Thyroid gland (tissue), 4 donors: Measurements from ENCODE around the gene HBA1. TPM values are rescaled to one million over a fixed set of nuclear protein-coding genes. Genes with fewer than 3 reads are reported as not detected.
"Not testable (repeated sequence)": the region's sequence is repeated elsewhere in the genome, so short reads cannot be mapped to it uniquely, and the experiment has no call there.

Experiments
- DNase-seq, 2 donors: peaks; one replicate each; pipeline ENCODE4 v3.0.0-alpha.2; 2019
- H3K27ac ChIP-seq, 3 donors: fragments of 200-600 bp; sonication (generic); 1 replicate in 2 of 3; 2 replicates in 1 of 3; pipeline ENCODE4 v1.5.1; 2016 to 2019; ENCODE audit warnings: mild to moderate bottlenecking in 1 of 3, moderate library complexity in 1 of 3
- H3K27me3 ChIP-seq: fragments of 200-600 bp; sonication (generic); one replicate; pipeline ENCODE4 v1.5.1; 2019
- H3K36me3 ChIP-seq, 2 donors: fragments of 200-600 bp; sonication (generic); one replicate each; pipeline ENCODE4 v1.5.1; 2016 to 2019
- H3K4me1 ChIP-seq, 2 donors: fragments of 200-600 bp; sonication (generic); one replicate each; pipeline ENCODE4 v1.5.1; 2017 to 2019
- H3K4me3 ChIP-seq, 3 donors: fragments of 200-600 bp; sonication (generic); replicated peaks in 1 of 3; 1 replicate in 2 of 3; 2 replicates in 1 of 3; pipeline ENCODE4 v1.5.1; 2016; ENCODE audit warnings: mild to moderate bottlenecking in 1 of 3
- H3K9me3 ChIP-seq: fragments of 200-600 bp; sonication (generic); one replicate; pipeline ENCODE4 v1.5.1; 2017
- POLR2A ChIP-seq, 2 donors: fragments of 450-650 bp; IDR thresholded peaks; one replicate each; pipeline ENCODE4 v1.6.1; 2017; ENCODE audit warnings: antibody characterized with exemption in 2 of 2, mild to moderate bottlenecking in 2 of 2, moderate library complexity in 1 of 2
- WGBS, 2 donors: methylation state at CpG; one replicate each; pipeline ENCODE4 v1.1.5; 2017; 5-methylcytosine and 5-hydroxymethylcytosine counted together
- intact Hi-C: fragments of 100-400 bp; cut with DNase I; formaldehyde crosslinking; loops from one replicate; pipeline ENCODE4 v1.15.1; 2023
- total RNA-seq, 4 donors: library from RNA; depleted of rRNA; stranded (reverse); fragments of >200 nt; gene quantifications; one replicate each; pipeline ENCODE4 v1.2.3, GENCODE V29; 2016
- TF ChIP-seq, protein P1 (sequence below), 6 experiments: fragments of 200-600 bp in 3 of 6; fragments of 450-650 bp in 3 of 6; sonication (generic) in 3 of 6; IDR thresholded peaks; one replicate each; pipeline ENCODE4 v1.5.1; 2016 to 2019; ENCODE audit warnings: antibody characterized with exemption in 6 of 6, mild to moderate bottlenecking in 2 of 6, inconsistent platforms in 1 of 6, moderate library complexity in 1 of 6

HBA1 gene
- total RNA-seq, 4 donors from 2014 or later = 16.5 to 110 TPM; not detected in 2

DNA sequence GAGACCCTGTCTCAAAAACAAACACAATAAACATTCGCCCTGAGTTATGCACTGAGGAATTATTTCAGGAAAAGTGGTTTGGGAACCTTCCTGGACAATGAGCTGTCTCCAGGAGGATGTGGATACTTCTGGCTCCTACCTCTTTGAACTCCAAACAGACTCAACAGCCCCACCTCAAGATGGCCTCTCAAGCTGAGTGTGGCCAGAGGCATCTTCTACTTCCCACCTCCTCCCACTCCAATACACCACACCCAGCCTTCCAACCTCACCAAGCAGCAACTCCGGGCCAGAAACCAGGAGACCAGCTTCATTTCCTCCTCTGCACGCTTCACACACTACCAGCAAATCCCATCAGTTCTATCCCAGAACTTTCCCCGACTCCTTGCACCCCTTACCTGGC, 15.4 kb downstream of the HBA1 start:
- intact Hi-C loops = no loop called here
- 90 to 95% methylated on average over 4 of the region's 4 CpGs for WGBS, 2 donors
- no peak overlapping the region for H3K27ac ChIP-seq
- no peak overlapping the region for H3K4me3 ChIP-seq
- no peaks in the 10 kb centered on the region for H3K9me3 ChIP-seq
- no peak for DNase-seq
- no peak for TF ChIP-seq POLR2A (IDR thresholded peaks at IDR 0.05)
- H3K4me1 ChIP-seq = no peaks in the 10 kb centered on the region
- no peaks in the 10 kb centered on the region for H3K27me3 ChIP-seq
- H3K36me3 ChIP-seq = peaks cover 72 to 88% of the 10 kb centered on the region in 2 donors

DNA sequence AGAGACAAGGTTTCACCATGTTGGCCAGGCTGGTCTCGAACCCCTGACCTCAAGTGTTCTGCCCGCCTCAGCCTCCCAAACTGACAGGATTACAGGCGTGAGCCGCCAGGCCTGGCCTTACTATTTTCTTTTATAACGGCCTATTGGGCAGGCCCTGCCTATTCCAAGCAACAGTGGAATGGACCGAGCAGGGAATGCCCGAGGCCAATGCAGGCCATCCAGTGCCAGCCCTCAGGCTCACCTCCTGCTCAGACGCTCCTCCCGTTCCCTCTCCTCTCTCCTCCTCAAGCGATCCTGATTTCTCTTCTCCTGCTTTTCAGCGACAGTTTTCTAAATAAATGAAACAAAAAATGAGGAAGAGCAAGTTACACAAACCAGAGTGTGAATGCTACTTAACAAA, 16.2 kb downstream of the HBA1 start:
- TF ChIP-seq, protein P1, sequence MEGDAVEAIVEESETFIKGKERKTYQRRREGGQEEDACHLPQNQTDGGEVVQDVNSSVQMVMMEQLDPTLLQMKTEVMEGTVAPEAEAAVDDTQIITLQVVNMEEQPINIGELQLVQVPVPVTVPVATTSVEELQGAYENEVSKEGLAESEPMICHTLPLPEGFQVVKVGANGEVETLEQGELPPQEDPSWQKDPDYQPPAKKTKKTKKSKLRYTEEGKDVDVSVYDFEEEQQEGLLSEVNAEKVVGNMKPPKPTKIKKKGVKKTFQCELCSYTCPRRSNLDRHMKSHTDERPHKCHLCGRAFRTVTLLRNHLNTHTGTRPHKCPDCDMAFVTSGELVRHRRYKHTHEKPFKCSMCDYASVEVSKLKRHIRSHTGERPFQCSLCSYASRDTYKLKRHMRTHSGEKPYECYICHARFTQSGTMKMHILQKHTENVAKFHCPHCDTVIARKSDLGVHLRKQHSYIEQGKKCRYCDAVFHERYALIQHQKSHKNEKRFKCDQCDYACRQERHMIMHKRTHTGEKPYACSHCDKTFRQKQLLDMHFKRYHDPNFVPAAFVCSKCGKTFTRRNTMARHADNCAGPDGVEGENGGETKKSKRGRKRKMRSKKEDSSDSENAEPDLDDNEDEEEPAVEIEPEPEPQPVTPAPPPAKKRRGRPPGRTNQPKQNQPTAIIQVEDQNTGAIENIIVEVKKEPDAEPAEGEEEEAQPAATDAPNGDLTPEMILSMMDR (IDR thresholded peaks at IDR 0.05) = no peak
- no peak for TF ChIP-seq POLR2A (IDR thresholded peaks at IDR 0.05)
- H3K4me1 ChIP-seq = no peaks in the 10 kb centered on the region
- intact Hi-C loops = no loop called here
- 95% methylated on average over 11 of the region's 11 CpGs for WGBS, 2 donors
- H3K9me3 ChIP-seq = no peaks in the 10 kb centered on the region
- no peaks in the 10 kb centered on the region for H3K27me3 ChIP-seq
- H3K36me3 ChIP-seq = peaks cover 70 to 91% of the 10 kb centered on the region in 2 donors
- H3K4me3 ChIP-seq = no peak overlapping the region
- no peak for DNase-seq
- H3K27ac ChIP-seq = no peak overlapping the region

DNA sequence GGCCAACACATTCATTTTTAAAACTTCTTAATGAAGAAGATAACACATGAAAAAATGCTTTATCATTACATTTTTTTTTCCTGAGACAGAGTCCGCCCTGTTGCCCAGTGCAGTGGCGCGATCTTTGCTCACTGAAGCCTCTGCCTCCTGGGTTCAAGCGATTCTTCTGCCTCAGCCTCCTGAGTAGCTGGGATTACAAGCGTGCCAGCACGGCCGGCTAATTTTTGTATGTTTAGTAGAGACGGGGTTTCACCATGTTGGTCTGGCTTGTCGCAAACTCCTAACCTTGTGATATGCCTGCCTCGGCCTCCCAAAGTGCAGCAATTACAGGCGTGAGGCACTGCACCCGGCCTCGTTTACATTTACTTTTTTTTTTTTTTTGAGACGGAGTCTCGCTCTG, 17.0 kb downstream of the HBA1 start:
- H3K27ac ChIP-seq = no peak overlapping the region
- TF ChIP-seq, protein P1 (IDR thresholded peaks at IDR 0.05) = no peak
- TF ChIP-seq POLR2A (IDR thresholded peaks at IDR 0.05) = no peak
- WGBS, 2 donors = 95 to 97% methylated on average over 15 of the region's 15 CpGs
- no peaks in the 10 kb centered on the region for H3K9me3 ChIP-seq
- intact Hi-C loops = no loop called here
- H3K36me3 ChIP-seq = peaks cover 74 to 94% of the 10 kb centered on the region in 2 donors
- DNase-seq = no peak
- H3K27me3 ChIP-seq = no peaks in the 10 kb centered on the region
- H3K4me3 ChIP-seq = no peak overlapping the region
- H3K4me1 ChIP-seq = no peaks in the 10 kb centered on the region

DNA sequence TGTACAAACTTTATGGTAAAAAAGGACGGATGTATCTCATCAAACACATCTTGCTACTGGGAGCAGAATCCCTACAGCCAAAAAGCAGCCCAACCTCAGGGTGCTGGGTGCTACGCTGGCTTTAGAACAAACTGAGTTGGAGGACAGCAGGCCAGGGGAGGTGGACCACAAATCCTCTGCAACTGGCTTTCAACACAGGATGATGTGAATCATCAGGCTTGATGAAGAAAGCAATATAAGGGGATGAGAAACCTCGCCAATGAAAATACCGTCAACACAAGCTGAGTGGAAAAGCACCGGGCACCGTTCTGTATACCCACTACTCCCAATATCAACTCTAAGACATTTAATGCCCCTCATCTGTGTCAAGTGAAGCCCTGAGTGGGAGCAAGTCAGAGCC, 18.0 kb downstream of the HBA1 start:
- Histone ChIP-seq H3K9me3 (no peaks in the 10 kb centered on the region), H3K4me3 (no peak overlapping the region), H3K27ac (no peak overlapping the region), H3K36me3 (peaks cover 71 to 93% of the 10 kb centered on the region in 2 donors), H3K4me1 (no peaks in the 10 kb centered on the region), H3K27me3 (no peaks in the 10 kb centered on the region)
- TF ChIP-seq, protein P1 (IDR thresholded peaks at IDR 0.05) = no peak
- no peak for TF ChIP-seq POLR2A (IDR thresholded peaks at IDR 0.05)
- no peak for DNase-seq
- intact Hi-C loops = no loop called here
- WGBS, 2 donors = 95 to 96% methylated on average over 6 of the region's 6 CpGs

DNA sequence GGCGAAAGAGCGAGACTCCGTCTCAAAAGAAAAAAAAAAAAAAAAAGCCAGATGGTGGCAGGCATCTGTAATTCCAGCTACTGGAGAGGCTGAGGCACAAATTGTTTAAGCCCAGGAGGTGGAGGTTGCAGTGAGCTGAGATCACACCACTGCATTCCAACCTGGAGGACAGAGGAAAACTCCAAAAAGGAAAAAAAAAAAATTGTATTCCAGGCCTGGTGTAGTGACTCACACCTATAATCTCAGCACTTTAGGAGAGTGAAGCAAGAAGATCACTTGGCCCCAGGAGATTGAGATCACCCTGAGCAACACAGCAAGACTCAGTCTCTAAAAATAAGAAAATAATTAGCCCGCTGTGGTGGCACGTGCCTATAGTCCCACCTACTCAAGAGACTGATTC, 23.9 kb downstream of the HBA1 start:
- H3K36me3 ChIP-seq = peaks cover 54 to 72% of the 10 kb centered on the region in 2 donors
- H3K27me3 ChIP-seq = no peaks in the 10 kb centered on the region
- H3K27ac ChIP-seq = no peak overlapping the region
- intact Hi-C loops = no loop called here
- H3K9me3 ChIP-seq = no peaks in the 10 kb centered on the region
- no peaks in the 10 kb centered on the region for H3K4me1 ChIP-seq
- WGBS, 2 donors = 84 to 93% methylated on average over 5 of the region's 5 CpGs
- no peak overlapping the region for H3K4me3 ChIP-seq
- TF ChIP-seq, protein P1 (IDR thresholded peaks at IDR 0.05) = no peak
- DNase-seq = no peak

DNA sequence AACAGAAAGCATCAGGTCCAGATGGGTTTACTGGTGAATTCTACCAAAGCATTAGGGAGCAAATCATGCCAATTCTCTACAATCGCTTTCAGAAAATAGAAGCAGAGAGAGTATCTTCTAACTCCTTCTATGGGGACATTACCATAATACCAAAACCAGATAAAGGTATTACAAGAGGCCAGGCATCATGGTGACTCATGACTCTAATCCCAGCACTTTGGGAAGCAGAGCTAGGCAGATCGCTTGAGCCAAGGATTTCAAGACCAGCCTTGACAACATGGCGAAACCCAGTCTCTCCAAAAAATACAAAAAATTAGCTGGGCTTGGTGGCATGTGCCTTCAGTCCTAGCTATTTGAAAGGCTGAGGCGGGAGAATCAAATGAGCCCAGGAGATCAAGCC, 26.8 kb downstream of the HBA1 start:
- Histone ChIP-seq H3K4me3 (no peak overlapping the region), H3K27ac (no peak overlapping the region), H3K36me3 (peaks cover 64 to 68% of the 10 kb centered on the region in 2 donors), H3K4me1 (no peaks in the 10 kb centered on the region), H3K9me3 (no peaks in the 10 kb centered on the region), H3K27me3 (no peaks in the 10 kb centered on the region)
- WGBS, 2 donors = 98 to 100% methylated on average over 4 of the region's 4 CpGs
- intact Hi-C loops = no loop called here
- no peak for DNase-seq
- TF ChIP-seq, protein P1 (IDR thresholded peaks at IDR 0.05) = no peak
- TF ChIP-seq POLR2A (IDR thresholded peaks at IDR 0.05) = no peak

DNA sequence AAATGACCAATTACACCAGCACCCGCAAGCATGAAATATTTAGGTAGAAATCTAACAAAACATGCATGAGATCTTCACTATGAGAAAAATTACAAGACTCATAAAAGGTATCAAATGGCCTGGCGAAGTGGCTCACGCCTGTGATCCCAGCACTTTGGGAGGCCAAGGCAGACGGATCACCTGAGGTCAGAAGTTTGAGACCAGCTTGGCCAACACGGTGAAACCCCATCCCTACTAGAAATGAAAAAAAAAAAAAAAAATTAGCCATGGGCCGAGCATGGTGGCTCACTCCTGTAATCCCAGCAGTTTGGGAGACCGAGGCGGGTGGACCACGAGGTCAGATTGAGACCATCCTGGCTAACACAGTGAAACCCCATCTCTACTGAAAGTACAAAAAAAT, 27.6 kb downstream of the HBA1 start:
- H3K27ac ChIP-seq, intact Hi-C loops, H3K4me3 ChIP-seq, H3K9me3 ChIP-seq, DNase-seq, H3K27me3 ChIP-seq, H3K4me1 ChIP-seq: not testable (repeated sequence)
- WGBS, 2 donors = 93 to 98% methylated on average over 9 of the region's 9 CpGs
- H3K36me3 ChIP-seq = peaks cover 60 to 63% of the 10 kb centered on the region in 2 donors

DNA sequence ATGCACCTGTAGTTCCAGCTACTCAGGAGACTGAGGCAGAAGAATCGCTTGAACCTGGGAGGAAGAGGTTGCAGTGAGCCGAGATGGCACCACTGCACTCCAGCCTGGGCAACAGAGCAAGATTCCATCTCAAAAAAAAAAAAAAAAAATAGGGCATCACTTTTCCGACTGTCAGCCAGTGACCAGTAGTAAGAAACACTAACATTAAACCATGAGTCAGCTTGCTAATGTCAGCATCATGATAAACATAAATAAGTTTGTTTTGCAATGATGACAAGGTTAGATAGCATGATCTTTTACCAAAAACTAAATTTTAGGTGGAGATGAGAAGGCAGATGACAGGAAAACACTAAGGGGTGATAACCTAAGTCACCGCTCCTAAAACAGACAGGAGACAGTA, 32.9 kb downstream of the HBA1 start:
- DNase-seq, H3K4me3 ChIP-seq, H3K9me3 ChIP-seq, H3K27ac ChIP-seq, H3K4me1 ChIP-seq, intact Hi-C loops, H3K27me3 ChIP-seq: not testable (repeated sequence)
- 92 to 93% methylated on average over 4 of the region's 4 CpGs for WGBS, 2 donors
- peaks cover 40 to 66% of the 10 kb centered on the region in 2 donors for H3K36me3 ChIP-seq
